Epithelial cell of esophagus (primary cell): Measurements from ENCODE around the gene NT5DC3.

ENCODE experiments used
- DNase-seq: peaks from one replicate; pipeline ENCODE4 v3.0.0; 2010; ENCODE audit warnings: low read depth
- H3K4me3 ChIP-seq: 2 replicates; pipeline ENCODE4 v1.5.1; 2011; ENCODE audit warnings: mild to moderate bottlenecking, low read length, control low read depth
- CTCF ChIP-seq: IDR thresholded peaks from 2 replicates; pipeline ENCODE4 v1.5.1; 2011; ENCODE audit warnings: low read depth, mild to moderate bottlenecking, low read length, control low read depth, inconsistent platforms; ENCODE audit not compliant: insufficient read depth; ENCODE audit errors: missing control alignments

NT5DC3 gene

DNA sequence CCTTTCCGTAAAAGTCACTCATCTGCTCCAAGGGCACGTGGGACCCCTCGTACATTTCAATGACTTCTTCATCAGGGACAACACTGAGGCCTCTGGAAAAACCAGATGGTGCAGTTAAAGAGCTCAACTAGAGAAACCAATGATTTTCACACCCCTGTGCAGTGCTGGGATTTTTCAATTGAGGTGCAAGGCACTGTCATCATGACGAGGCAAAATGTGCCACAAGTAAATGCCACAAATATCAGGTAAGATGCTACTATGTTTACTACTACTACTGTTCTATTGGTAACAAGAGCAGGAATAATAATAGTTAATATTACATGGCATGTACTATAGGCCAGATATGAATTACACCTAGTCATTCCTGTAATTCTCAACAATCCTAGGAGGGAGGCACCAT, 42.4 kb downstream of the NT5DC3 start:
- no peak for DNase-seq
- no peak for TF ChIP-seq CTCF
- H3K4me3 ChIP-seq, result no peak overlapping the region

DNA sequence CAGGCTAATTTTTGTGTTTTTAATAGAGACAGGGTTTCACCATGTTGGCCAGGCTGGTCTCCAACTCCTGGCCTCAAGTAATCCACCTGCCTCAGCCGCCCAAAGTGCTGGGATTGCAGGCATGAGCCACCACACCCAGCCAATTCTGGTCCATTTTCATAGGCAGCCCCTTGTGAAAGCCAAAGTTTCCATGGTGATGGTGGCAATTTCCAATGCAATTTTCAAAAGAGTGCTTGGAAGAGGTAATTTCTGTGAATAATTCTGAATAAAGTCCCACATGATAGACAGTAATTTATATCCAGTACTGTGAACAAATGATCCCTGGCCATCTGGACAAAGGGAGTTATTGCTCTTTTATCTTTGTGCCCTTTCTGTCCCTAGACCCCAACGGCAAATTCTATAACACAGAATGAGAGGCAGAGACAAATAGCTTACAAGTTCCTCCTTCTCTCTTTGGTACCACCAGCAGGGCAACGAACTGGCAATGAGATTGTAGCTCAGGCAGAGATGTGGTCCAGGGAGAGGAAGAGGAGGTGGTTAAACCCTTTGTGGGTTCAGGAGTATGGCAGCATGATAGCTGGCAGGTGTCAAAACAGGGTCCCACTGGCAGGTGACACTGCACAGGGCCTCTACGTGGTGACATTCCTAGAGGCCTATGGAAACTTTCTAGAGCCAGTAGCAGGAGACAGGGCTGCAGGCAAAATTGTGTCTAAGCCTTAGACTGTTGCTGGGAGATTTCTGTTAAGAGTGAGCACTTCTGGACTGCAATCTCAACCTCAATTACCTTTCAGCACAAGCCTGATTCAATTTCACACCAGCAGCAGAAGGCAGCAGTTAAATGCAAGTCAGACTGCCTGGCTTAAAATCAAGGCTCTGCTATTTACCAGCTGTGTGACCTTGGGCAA, 46.5 kb downstream of the NT5DC3 start:
- H3K4me3 ChIP-seq, result no peak overlapping the region
- no peak for TF ChIP-seq CTCF
- DNase-seq, result no peak

DNA sequence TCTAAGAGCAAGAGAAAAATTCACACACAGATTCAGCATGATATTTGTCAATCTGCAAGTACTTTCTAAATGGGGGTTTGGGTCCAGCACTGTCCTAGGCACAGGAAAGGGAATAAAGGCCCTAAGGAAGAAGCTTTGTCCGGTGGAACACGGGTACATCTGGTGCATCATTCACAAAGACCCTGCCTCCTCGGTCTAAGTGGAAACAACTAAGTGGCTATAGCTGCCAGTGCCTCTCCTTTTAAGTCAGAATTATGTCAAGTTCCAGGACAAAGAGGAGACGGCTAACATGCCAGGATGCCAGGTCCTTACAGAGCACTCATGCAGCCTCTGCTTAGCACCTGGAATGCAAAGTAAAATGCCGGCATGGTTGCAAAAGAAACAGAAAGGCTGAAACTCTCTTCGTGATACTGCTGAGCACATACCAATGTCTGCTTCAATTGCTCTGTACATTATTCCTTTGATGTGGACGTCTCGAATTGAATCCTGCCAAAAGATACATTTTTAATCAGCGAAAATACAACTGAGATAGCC, 47.5 kb downstream of the NT5DC3 start:
- no peak for TF ChIP-seq CTCF
- no peak for DNase-seq
- H3K4me3 ChIP-seq, result no peak overlapping the region

GRCh38 chr12:103793046-103793445, 48.0 kb downstream of the NT5DC3 start:
- DNase-seq, result peak; percentile 74
- no peak overlapping the region for H3K4me3 ChIP-seq
- TF ChIP-seq CTCF, result no peak

DNA sequence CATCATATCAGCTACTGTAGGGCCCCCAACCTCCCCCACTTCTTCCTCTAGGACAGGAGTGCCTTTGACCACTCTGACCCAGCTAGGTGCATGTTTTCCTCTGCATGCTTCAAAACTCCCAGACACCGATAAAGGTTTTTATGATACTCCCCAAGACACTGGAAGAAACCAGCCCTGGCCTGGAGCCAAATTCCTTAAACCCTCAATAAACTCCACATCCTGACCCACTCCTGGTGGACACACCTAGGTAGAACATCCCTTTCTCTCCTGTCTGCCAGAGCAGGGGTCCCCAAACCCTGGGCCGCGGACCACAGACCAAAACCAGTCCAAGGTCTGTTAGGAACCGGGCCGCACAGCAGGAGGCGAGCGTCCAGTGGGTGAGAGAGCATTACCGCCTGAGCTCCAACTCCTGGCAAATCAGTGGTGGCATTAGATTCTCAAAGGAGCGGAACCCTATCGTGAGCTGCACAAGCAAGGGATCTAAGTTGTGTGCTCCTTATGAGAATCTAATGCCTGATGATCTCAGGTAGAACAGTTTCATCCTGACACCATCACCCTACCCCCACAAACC, 49.6 kb downstream of the NT5DC3 start:
- no peak for TF ChIP-seq CTCF
- H3K4me3 ChIP-seq, result no peak overlapping the region
- DNase-seq, result no peak

DNA sequence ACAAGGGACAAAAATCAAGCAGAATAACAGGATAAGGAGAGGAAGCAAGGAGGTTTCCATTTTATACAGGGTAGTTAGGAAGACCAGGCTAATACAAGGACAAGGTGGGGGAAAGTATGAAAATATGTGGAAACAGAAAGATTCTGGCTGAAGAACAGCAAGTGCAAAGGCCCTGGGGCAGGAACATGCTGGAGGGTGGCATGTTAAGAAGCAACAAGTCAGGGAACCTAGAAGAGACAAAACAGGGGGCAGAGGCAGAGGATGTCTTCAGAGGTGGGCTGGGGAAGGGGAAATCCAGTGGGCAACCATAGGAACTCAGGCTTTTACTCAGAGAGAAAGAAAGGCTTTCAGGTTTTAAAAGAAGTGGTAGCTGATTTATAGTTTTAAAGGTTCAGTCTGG, 54.8 kb downstream of the NT5DC3 start:
- TF ChIP-seq CTCF, result no peak

More for the DNA sequence above, 54.8 kb downstream of the NT5DC3 start:
- no peak overlapping the region for H3K4me3 ChIP-seq
- DNase-seq, result no peak
